ENCODE measurements around the gene RIOX2. TPM values are rescaled to one million over a fixed set of nuclear protein-coding genes. Genes with fewer than 3 reads are reported as not detected.

The RIOX2 gene
- total RNA-seq, 1 donor from 2014 or later = 24.0 TPM

DNA sequence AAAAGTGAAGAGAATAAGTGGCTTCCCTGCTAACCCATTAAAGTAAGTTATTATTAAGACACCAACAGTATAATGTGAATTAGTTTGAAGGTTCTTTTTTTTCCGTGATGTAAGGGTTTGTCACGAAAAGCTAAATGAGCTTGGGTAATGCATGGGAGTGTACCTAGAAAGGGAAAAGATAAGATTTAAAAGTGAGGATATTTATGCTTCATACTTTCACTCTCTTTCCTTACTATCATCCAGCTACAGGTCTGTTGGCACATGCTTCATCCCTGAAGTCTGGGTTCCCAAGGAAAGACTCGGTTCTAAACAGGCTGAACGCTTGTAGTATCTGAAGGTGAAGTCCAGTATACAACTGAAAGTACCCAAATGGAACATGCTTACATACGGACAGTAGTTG, 26.9 kb upstream of the RIOX2 start:
- Mint-ChIP-seq H3K27me3 (ENCODE audit: unreplicated experiment) (peaks cover 48% of the 10 kb centered on the region), H3K9me3 (ENCODE audit: unreplicated experiment) (no peaks in the 10 kb centered on the region)
- TF ChIP-seq, protein P1, sequence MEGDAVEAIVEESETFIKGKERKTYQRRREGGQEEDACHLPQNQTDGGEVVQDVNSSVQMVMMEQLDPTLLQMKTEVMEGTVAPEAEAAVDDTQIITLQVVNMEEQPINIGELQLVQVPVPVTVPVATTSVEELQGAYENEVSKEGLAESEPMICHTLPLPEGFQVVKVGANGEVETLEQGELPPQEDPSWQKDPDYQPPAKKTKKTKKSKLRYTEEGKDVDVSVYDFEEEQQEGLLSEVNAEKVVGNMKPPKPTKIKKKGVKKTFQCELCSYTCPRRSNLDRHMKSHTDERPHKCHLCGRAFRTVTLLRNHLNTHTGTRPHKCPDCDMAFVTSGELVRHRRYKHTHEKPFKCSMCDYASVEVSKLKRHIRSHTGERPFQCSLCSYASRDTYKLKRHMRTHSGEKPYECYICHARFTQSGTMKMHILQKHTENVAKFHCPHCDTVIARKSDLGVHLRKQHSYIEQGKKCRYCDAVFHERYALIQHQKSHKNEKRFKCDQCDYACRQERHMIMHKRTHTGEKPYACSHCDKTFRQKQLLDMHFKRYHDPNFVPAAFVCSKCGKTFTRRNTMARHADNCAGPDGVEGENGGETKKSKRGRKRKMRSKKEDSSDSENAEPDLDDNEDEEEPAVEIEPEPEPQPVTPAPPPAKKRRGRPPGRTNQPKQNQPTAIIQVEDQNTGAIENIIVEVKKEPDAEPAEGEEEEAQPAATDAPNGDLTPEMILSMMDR (IDR thresholded peaks at IDR 0.05) = no peak

DNA sequence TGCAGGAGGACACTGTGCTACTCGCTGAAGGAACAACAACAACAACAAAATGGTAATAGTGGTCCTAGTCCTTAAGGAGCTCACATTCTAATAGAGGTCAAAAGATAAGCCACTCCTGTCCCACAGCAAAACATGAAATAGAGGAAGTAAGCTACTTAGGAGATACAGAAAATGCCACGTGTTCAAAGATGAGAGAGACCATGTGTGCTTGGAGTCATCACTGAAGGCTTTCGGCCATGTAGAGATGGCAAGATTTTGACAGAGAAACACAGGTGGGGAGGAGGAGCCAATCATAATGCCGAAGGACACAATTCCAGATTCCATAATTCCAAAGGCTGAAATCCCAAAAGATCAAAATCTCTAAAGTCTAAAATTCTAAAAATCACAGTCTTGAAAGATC, 24.8 kb upstream of the RIOX2 start:
- Mint-ChIP-seq H3K36me3 (ENCODE audit: unreplicated experiment) (no peaks in the 10 kb centered on the region), H3K4me1 (ENCODE audit: unreplicated experiment) (no peaks in the 10 kb centered on the region), H3K9me3 (ENCODE audit: unreplicated experiment) (no peaks in the 10 kb centered on the region), H3K27me3 (ENCODE audit: unreplicated experiment) (peaks cover 59% of the 10 kb centered on the region), H3K4me3 (ENCODE audit: unreplicated experiment) (no peak overlapping the region), H3K27ac (ENCODE audit: unreplicated experiment) (no peak overlapping the region)
- TF ChIP-seq, protein P1 (IDR thresholded peaks at IDR 0.05) = no peak
- no peak for DNase-seq (ENCODE audit: extremely low spot score, unreplicated experiment)

More for the DNA sequence above, 26.9 kb upstream of the RIOX2 start:
- Mint-ChIP-seq H3K4me1 (ENCODE audit: unreplicated experiment) (no peaks in the 10 kb centered on the region), H3K27ac (ENCODE audit: unreplicated experiment) (no peak overlapping the region), H3K36me3 (ENCODE audit: unreplicated experiment) (no peaks in the 10 kb centered on the region), H3K4me3 (ENCODE audit: unreplicated experiment) (no peak overlapping the region)
- no peak for DNase-seq (ENCODE audit: extremely low spot score, unreplicated experiment)

DNA sequence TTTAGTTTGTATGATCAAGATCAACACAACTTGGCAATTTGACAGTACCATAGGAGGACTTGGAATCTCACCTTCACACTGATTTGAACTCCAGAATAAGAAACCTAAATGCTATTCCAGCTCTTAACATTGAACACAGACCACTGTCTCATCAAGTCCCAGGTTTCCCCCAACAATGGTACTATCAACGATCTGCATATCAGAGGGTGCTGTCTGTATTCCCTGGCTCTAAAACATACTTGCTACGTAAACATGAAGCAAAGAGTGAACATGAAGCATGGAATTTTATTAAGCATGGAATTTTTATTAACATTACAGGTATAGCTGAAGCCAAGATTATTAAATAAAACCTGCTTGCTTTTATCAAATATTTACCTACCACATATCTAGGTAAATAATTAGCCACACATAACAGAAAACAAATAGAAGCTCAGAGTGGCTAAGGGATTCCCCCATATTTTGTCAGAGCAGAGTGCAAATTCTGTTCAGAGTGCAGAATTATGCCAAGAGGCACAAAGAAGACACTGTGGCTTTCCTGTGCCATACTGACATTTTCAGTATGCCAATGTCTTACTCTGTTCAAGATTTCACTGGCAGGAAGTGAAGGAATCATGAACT, 22.2 kb upstream of the RIOX2 start:
- TF ChIP-seq, protein P1 (IDR thresholded peaks at IDR 0.05) = no peak
- Mint-ChIP-seq H3K4me3 (ENCODE audit: unreplicated experiment) (no peak overlapping the region), H3K27me3 (ENCODE audit: unreplicated experiment) (peaks cover 42% of the 10 kb centered on the region), H3K9me3 (ENCODE audit: unreplicated experiment) (no peaks in the 10 kb centered on the region), H3K36me3 (ENCODE audit: unreplicated experiment) (no peaks in the 10 kb centered on the region), H3K27ac (ENCODE audit: unreplicated experiment) (no peak overlapping the region), H3K4me1 (ENCODE audit: unreplicated experiment) (no peaks in the 10 kb centered on the region)
- DNase-seq (ENCODE audit: extremely low spot score, unreplicated experiment) = no peak

DNA sequence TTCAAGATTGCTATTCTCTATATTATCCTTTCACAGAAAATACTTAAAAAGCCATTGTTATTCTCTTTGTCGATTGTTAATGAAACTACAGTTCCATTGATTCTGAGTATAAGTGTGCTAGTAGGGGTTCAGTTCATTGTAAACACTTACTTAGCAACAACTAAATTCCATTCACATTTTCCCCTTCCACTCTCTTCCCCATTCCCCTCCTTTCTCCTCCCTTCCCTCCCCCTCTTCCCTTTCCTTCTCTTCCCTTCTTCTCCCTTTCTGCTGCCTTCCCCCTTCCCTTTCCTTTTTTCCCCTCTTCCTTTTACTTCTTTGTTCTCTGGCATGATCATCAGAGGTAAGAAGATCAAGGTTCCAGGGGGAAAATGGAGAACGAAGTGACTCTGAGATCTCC, 21.3 kb upstream of the RIOX2 start:
- no peaks in the 10 kb centered on the region for H3K36me3 Mint-ChIP-seq (ENCODE audit: unreplicated experiment)
- no peaks in the 10 kb centered on the region for H3K4me1 Mint-ChIP-seq (ENCODE audit: unreplicated experiment)
- no peak overlapping the region for H3K4me3 Mint-ChIP-seq (ENCODE audit: unreplicated experiment)
- TF ChIP-seq, protein P1 (IDR thresholded peaks at IDR 0.05) = no peak
- H3K27ac Mint-ChIP-seq (ENCODE audit: unreplicated experiment) = no peak overlapping the region
- H3K9me3 Mint-ChIP-seq (ENCODE audit: unreplicated experiment) = no peaks in the 10 kb centered on the region
- no peak for DNase-seq (ENCODE audit: extremely low spot score, unreplicated experiment)
- H3K27me3 Mint-ChIP-seq (ENCODE audit: unreplicated experiment) = peaks cover 36% of the 10 kb centered on the region

DNA sequence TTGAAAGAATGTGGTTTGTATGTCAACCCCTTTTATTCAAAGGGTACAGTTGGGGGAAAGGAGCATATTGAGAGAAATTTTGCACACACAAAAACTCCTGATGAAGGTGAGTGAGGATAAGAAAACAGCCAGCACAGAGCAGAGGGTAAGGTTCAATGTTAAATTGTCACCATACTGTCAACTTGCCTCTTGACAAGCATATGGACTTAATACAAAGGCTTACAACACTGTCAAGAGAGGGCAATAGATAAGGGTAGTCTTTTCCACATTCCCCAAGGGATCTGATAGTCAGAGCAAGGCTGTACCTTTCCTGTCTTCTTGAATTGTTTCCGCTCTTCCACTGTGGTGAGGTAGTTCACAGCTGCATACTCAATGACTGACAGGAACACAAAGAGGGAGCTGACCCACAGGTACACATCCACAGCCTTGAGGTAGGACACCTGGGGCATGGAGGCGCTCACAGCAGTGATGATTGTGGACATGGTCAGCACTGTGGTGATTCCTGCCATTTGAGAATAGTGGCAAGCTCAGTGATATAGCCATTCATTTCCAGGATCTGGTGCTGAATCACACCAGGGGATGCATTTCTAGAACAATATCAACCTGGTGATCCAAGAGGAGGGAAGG, 20.4 kb upstream of the RIOX2 start:
- Mint-ChIP-seq H3K36me3 (ENCODE audit: unreplicated experiment) (no peaks in the 10 kb centered on the region), H3K4me3 (ENCODE audit: unreplicated experiment) (no peak overlapping the region), H3K4me1 (ENCODE audit: unreplicated experiment) (no peaks in the 10 kb centered on the region), H3K9me3 (ENCODE audit: unreplicated experiment) (no peaks in the 10 kb centered on the region), H3K27ac (ENCODE audit: unreplicated experiment) (no peak overlapping the region), H3K27me3 (ENCODE audit: unreplicated experiment) (peaks cover 35% of the 10 kb centered on the region)
- TF ChIP-seq, protein P1 (IDR thresholded peaks at IDR 0.05) = no peak
- no peak for DNase-seq (ENCODE audit: extremely low spot score, unreplicated experiment)
